IMR-90 (cell line): ENCODE results near the gene SLC26A8. TPM values are rescaled to one million over a fixed set of nuclear protein-coding genes. Genes with fewer than 3 reads are reported as not detected.
"Not testable (repeated sequence)": the region's sequence is repeated elsewhere in the genome, so short reads cannot be mapped to it uniquely, and the experiment has no call there.

Experiments used
- ATAC-seq: fragments of 200-7000 bp; cut with Tn5 transposase; 2 replicates; pipeline ENCODE4 v1.9.1; 2020; ENCODE audit warnings: low read depth, mild to moderate bottlenecking, moderate library complexity
- BruUV-seq: library from RNA; stranded (reverse); fragments of 400-500 nt; replicated peaks from 2 replicates; lab custom pipeline; 2021; lab: Mats Ljungman, UMichigan
- CTCF ChIA-PET: fragments of 300-600 bp; formaldehyde crosslinking; extraction: SDS; loops from one replicate; lab custom pipeline; 2021; ENCODE audit warnings: antibody characterized with exemption; lab: Yijun Ruan, JAX
- POLR2A ChIA-PET: fragments of 300-600 bp; sonication (Branson Sonifier 250); formaldehyde crosslinking; loops from one replicate; lab custom pipeline; 2022; ENCODE audit warnings: antibody characterized with exemption; ENCODE audit not compliant: unreplicated experiment; lab: Charles Lee
- DNase-seq: peaks from one replicate; pipeline ENCODE4 v3.0.0; 2013
- H2AFZ ChIP-seq: replicated peaks from 2 replicates; pipeline ENCODE3; 2013; ENCODE audit warnings: low read length, mild to moderate bottlenecking; ENCODE audit not compliant: poor library complexity
- H2AK5ac ChIP-seq: 2 replicates; pipeline ENCODE4 v1.6.1; 2013; ENCODE audit warnings: low read depth, low read length, inconsistent platforms
- H2AK9ac ChIP-seq: replicated peaks from 2 replicates; pipeline ENCODE3; 2013; ENCODE audit warnings: mild to moderate bottlenecking, low read depth, low read length, moderate library complexity; ENCODE audit not compliant: poor library complexity
- H2BK120ac ChIP-seq: 2 replicates; pipeline ENCODE4 v1.6.1; 2013; ENCODE audit warnings: low read depth, low read length, inconsistent platforms
- H2BK15ac ChIP-seq: 3 replicates; pipeline ENCODE4 v1.6.1; 2013; ENCODE audit warnings: low read depth, low read length, inconsistent platforms
- H2BK20ac ChIP-seq: 2 replicates; pipeline ENCODE4 v1.6.1; 2013; ENCODE audit warnings: low read depth, mild to moderate bottlenecking, inconsistent platforms, low read length, moderate library complexity
- H2BK5ac ChIP-seq: 2 replicates; pipeline ENCODE4 v1.6.1; 2013; ENCODE audit warnings: mild to moderate bottlenecking, low read depth, low read length, inconsistent platforms; ENCODE audit not compliant: poor library complexity, severe bottlenecking
- H3K14ac ChIP-seq: replicated peaks from 2 replicates; pipeline ENCODE4 v1.6.1; 2013; ENCODE audit warnings: low read depth, low read length, inconsistent platforms
- H3K18ac ChIP-seq: 2 replicates; pipeline ENCODE4 v1.6.1; 2013; ENCODE audit warnings: low read depth, low read length, control low read depth
- H3K23ac ChIP-seq: 2 replicates; pipeline ENCODE4 v1.6.1; 2013; ENCODE audit warnings: low read depth, low read length, inconsistent platforms
- H3K27ac ChIP-seq: 2 replicates; pipeline ENCODE4 v1.5.1; 2013; ENCODE audit warnings: mild to moderate bottlenecking, control low read depth, low read length; ENCODE audit not compliant: insufficient read depth
- H3K27me3 ChIP-seq: 2 replicates; pipeline ENCODE4 v1.6.1; 2013; ENCODE audit warnings: low read length; ENCODE audit not compliant: control insufficient read depth, insufficient read depth
- H3K36me3 ChIP-seq: 2 replicates; pipeline ENCODE4 v1.6.1; 2013; ENCODE audit warnings: low read length, mixed read lengths; ENCODE audit not compliant: control insufficient read depth, insufficient read depth
- H3K4ac ChIP-seq: 2 replicates; pipeline ENCODE4 v1.6.1; 2013; ENCODE audit warnings: low read depth, low read length, inconsistent platforms
- H3K4me1 ChIP-seq: 2 replicates; pipeline ENCODE4 v1.6.1; 2013; ENCODE audit warnings: low read length, mixed read lengths; ENCODE audit not compliant: control insufficient read depth, insufficient read depth
- H3K4me2 ChIP-seq: 2 replicates; pipeline ENCODE4 v1.6.1; 2013; ENCODE audit warnings: low read depth, mild to moderate bottlenecking, control low read depth, low read length, moderate library complexity
- H3K4me3 ChIP-seq: 2 replicates; pipeline ENCODE4 v1.5.1; 2013; ENCODE audit warnings: low read depth, mild to moderate bottlenecking, control low read depth, low read length, moderate library complexity; ENCODE audit not compliant: insufficient read depth
- H3K56ac ChIP-seq: 2 replicates; pipeline ENCODE4 v1.6.1; 2013; ENCODE audit warnings: low read length, inconsistent platforms; ENCODE audit not compliant: insufficient read depth; ENCODE audit errors: extremely low read depth
- H3K79me1 ChIP-seq, 2 experiments: 2 replicates each; pipeline ENCODE4 v1.6.1; 2013; ENCODE audit warnings: low read length in 2 of 2, inconsistent platforms in 1 of 2, low read depth in 1 of 2
- H3K9ac ChIP-seq: 2 replicates; pipeline ENCODE4 v1.6.1; 2013; ENCODE audit warnings: low read depth, low read length, control low read depth
- H3K9me1 ChIP-seq: 2 replicates; pipeline ENCODE4 v1.6.1; 2013; ENCODE audit warnings: low read length, inconsistent platforms; ENCODE audit not compliant: insufficient read depth
- H3K9me3 ChIP-seq: 2 replicates; pipeline ENCODE4 v1.6.1; 2013; ENCODE audit warnings: low read length; ENCODE audit not compliant: control insufficient read depth, insufficient read depth
- H4K20me1 ChIP-seq: 2 replicates; pipeline ENCODE4 v1.6.1; 2013; ENCODE audit warnings: low read length, inconsistent platforms; ENCODE audit not compliant: insufficient read depth
- H4K5ac ChIP-seq: 2 replicates; pipeline ENCODE4 v1.6.1; 2013; ENCODE audit warnings: mild to moderate bottlenecking, low read depth, low read length, control low read depth
- H4K8ac ChIP-seq, 2 experiments: 2 replicates each; pipeline ENCODE4 v1.6.1; 2013; ENCODE audit warnings: low read depth in 2 of 2, low read length in 2 of 2, control low read depth in 1 of 2, inconsistent platforms in 1 of 2
- H4K91ac ChIP-seq: 2 replicates; pipeline ENCODE4 v1.6.1; 2013; ENCODE audit warnings: low read depth, low read length, inconsistent platforms; ENCODE audit not compliant: insufficient read depth
- WGBS, 2 experiments: methylation state at CpG; one replicate each; pipeline versions ENCODE4 v1.1.5 to v1.1.7; 2013; ENCODE audit warnings: missing lambda C conversion rate in 2 of 2; ENCODE audit not compliant: insufficient read length in 1 of 2; ENCODE audit errors: extremely low coverage in 2 of 2; 5-methylcytosine and 5-hydroxymethylcytosine counted together
- dilution Hi-C: fragments of 300-500 bp; cut with HindIII; formaldehyde crosslinking; loops from one replicate; pipeline ENCODE4 v1.14.3; 2018; ENCODE audit warnings: low sequenced_read_pairs; ENCODE audit not compliant: unreplicated experiment
- in situ Hi-C: fragments of 300-500 bp; cut with MboI; formaldehyde crosslinking; loops from 3 replicates; pipeline ENCODE4 v1.14.3; 2019; ENCODE audit warnings: low sequenced_read_pairs, inconsistent platforms, mixed read lengths
- intact Hi-C: fragments of 100-400 bp; cut with micrococcal nuclease; formaldehyde crosslinking; loops from 2 replicates; pipeline ENCODE4 v1.10.0; 2022
- polyA plus RNA-seq, 3 experiments: library from polyadenylated mRNA; depleted of rRNA; stranded (reverse); fragments of >200 nt; gene quantifications; 2 replicates each; pipeline ENCODE4 v1.2.3, GENCODE V29; 2012; ENCODE audit warnings: low replicate concordance in 1 of 3
- total RNA-seq: library from RNA; depleted of rRNA; stranded (reverse); fragments of >200 nt; gene quantifications from 2 replicates; pipeline ENCODE4 v1.2.3, GENCODE V29; 2012

The SLC26A8 gene
- total and polyA plus RNA-seq, 2 of the 4 experiments (the other 2 are of a cell fraction), result 0.07 TPM; not detected in 1

- H3K4ac ChIP-seq, H3K4me3 ChIP-seq, H2BK15ac ChIP-seq, H3K27ac ChIP-seq, H2AK9ac ChIP-seq, H4K91ac ChIP-seq, H3K9me3 ChIP-seq, H3K14ac ChIP-seq, dilution Hi-C loops, DNase-seq, intact Hi-C loops, H2BK20ac ChIP-seq, H2AFZ ChIP-seq, CTCF ChIA-PET, in situ Hi-C loops, H3K23ac ChIP-seq, H3K9me1 ChIP-seq, H3K79me1 ChIP-seq, H3K56ac ChIP-seq, H3K4me2 ChIP-seq, H2AK5ac ChIP-seq, POLR2A ChIA-PET, H4K8ac ChIP-seq, H3K4me1 ChIP-seq, H4K20me1 ChIP-seq, H3K36me3 ChIP-seq, H3K9ac ChIP-seq, H4K5ac ChIP-seq, ATAC-seq, H2BK5ac ChIP-seq, BruUV-seq, H2BK120ac ChIP-seq, H3K27me3 ChIP-seq, H3K18ac ChIP-seq: not testable (repeated sequence)
- WGBS, 2 experiments, result no CpG with 5 or more reads among the region's 2 CpGs
These were observed 84.4 kb downstream of the SLC26A8 start for GRCh38 chr6:35940014-35940413.

- no CpG with 5 or more reads among the region's 5 CpGs for WGBS, 2 experiments
- not testable (repeated sequence) for ATAC-seq
These were observed 85.2 kb downstream of the SLC26A8 start for GRCh38 chr6:35939259-35939658.

More at GRCh38 chr6:35939259-35939658, 85.2 kb downstream of the SLC26A8 start:
- dilution Hi-C loops, H3K23ac ChIP-seq, H4K8ac ChIP-seq, DNase-seq, intact Hi-C loops, H3K4me1 ChIP-seq, H3K4ac ChIP-seq, H3K14ac ChIP-seq, H2BK5ac ChIP-seq, H3K56ac ChIP-seq, H2AFZ ChIP-seq, BruUV-seq, H3K9ac ChIP-seq, POLR2A ChIA-PET, H3K27me3 ChIP-seq, H3K4me3 ChIP-seq, H2BK20ac ChIP-seq, H3K36me3 ChIP-seq, H4K5ac ChIP-seq, CTCF ChIA-PET, H3K27ac ChIP-seq, in situ Hi-C loops, H3K18ac ChIP-seq, H2BK120ac ChIP-seq, H4K91ac ChIP-seq, H3K4me2 ChIP-seq, H3K9me3 ChIP-seq, H2AK9ac ChIP-seq, H4K20me1 ChIP-seq, H2AK5ac ChIP-seq, H2BK15ac ChIP-seq, H3K9me1 ChIP-seq, H3K79me1 ChIP-seq: not testable (repeated sequence)
